GM23338 (cell line): Measurements from ENCODE around the gene XKR7. TPM values are rescaled to one million over a fixed set of nuclear protein-coding genes. Genes with fewer than 3 reads are reported as not detected.

ENCODE experiments used
- ATAC-seq: fragments of 200-7000 bp; cut with Tn5 transposase; 3 replicates; pipeline ENCODE4 v1.9.1; 2020
- DNase-seq: peaks from one replicate; pipeline ENCODE4 v3.0.0-alpha.2; 2015; ENCODE audit warnings: low spot score
- H2AFZ ChIP-seq: fragments of 200-600 bp; sonication (generic); 2 replicates; pipeline ENCODE4 v1.8.0; 2016; ENCODE audit warnings: antibody characterized with exemption, mild to moderate bottlenecking, moderate library complexity
- H3F3A ChIP-seq: fragments of 200-600 bp; sonication (generic); replicated peaks from 2 replicates; pipeline ENCODE4 v1.8.0; 2017; ENCODE audit warnings: antibody characterized with exemption, mixed run types, low read depth
- H3K27ac ChIP-seq: fragments of 200-600 bp; sonication (generic); 2 replicates; pipeline ENCODE4 v1.6.1; 2016; ENCODE audit warnings: low read depth
- H3K27me3 ChIP-seq: fragments of 200-600 bp; sonication (generic); 2 replicates; pipeline ENCODE4 v1.8.0; 2016; ENCODE audit warnings: mild to moderate bottlenecking, mixed run types, moderate library complexity; ENCODE audit not compliant: insufficient read depth
- H3K36me3 ChIP-seq: fragments of 200-600 bp; sonication (generic); 2 replicates; pipeline ENCODE4 v1.8.0; 2016; ENCODE audit warnings: mild to moderate bottlenecking; ENCODE audit not compliant: insufficient read depth
- H3K4me1 ChIP-seq: fragments of 200-600 bp; sonication (generic); 2 replicates; pipeline ENCODE4 v1.8.0; 2016; ENCODE audit warnings: mild to moderate bottlenecking, moderate library complexity; ENCODE audit not compliant: insufficient read depth
- H3K4me2 ChIP-seq: fragments of 200-600 bp; sonication (generic); 2 replicates; pipeline ENCODE4 v1.7.1; 2017; ENCODE audit warnings: mixed run types
- H3K4me3 ChIP-seq: fragments of 200-600 bp; sonication (generic); 2 replicates; pipeline ENCODE4 v1.6.1; 2016; ENCODE audit warnings: mixed run types
- H3K79me2 ChIP-seq: fragments of 200-600 bp; sonication (generic); replicated peaks from 2 replicates; pipeline ENCODE4 v1.8.0; 2017; ENCODE audit warnings: mild to moderate bottlenecking; ENCODE audit not compliant: insufficient read depth
- H3K9me2 ChIP-seq: fragments of 200-600 bp; sonication (generic); 2 replicates; pipeline ENCODE4 v1.8.0; 2017; ENCODE audit not compliant: insufficient read depth
- H4K20me1 ChIP-seq: fragments of 200-600 bp; sonication (generic); replicated peaks from 2 replicates; pipeline ENCODE4 v1.8.0; 2017; ENCODE audit warnings: mild to moderate bottlenecking; ENCODE audit not compliant: insufficient read depth
- H3K27ac Mint-ChIP-seq: 2 replicates; pipeline ENCODE4 v1.8.0; 2020; ENCODE audit warnings: inconsistent platforms, mild to moderate bottlenecking, moderate library complexity, mixed read lengths
- H3K27me3 Mint-ChIP-seq: 3 replicates; pipeline ENCODE4 v1.8.0; 2022; ENCODE audit warnings: low read depth, mild to moderate bottlenecking, moderate library complexity, mixed read lengths, inconsistent platforms; ENCODE audit not compliant: insufficient read depth, poor library complexity
- H3K36me3 Mint-ChIP-seq: 3 replicates; pipeline ENCODE4 v1.8.0; 2021; ENCODE audit warnings: low read depth, mild to moderate bottlenecking, inconsistent platforms, moderate library complexity, mixed read lengths
- H3K4me1 Mint-ChIP-seq: 3 replicates; pipeline ENCODE4 v1.8.0; 2020; ENCODE audit warnings: mild to moderate bottlenecking, inconsistent platforms, mixed read lengths
- H3K4me3 Mint-ChIP-seq: 3 replicates; pipeline ENCODE4 v1.8.0; 2021; ENCODE audit warnings: moderate library complexity, mild to moderate bottlenecking, inconsistent platforms, mixed read lengths
- H3K9me3 Mint-ChIP-seq: 3 replicates; pipeline ENCODE4 v1.8.0; 2020; ENCODE audit warnings: moderate library complexity, mild to moderate bottlenecking, inconsistent platforms, mixed read lengths
- CREB1 ChIP-seq: fragments of 250-450 bp; sonication (Bioruptor Pico); IDR thresholded peaks from 2 replicates; pipeline ENCODE4 v1.5.0; 2020; ENCODE audit warnings: low read depth, mild to moderate bottlenecking, moderate library complexity
- EZH2 ChIP-seq: fragments of 200-600 bp; sonication (generic); IDR thresholded peaks from one replicate; pipeline ENCODE4 v1.8.0; 2017; ENCODE audit warnings: antibody characterized with exemption, mild to moderate bottlenecking, low read depth; ENCODE audit not compliant: unreplicated experiment
- JUNB ChIP-seq: IDR thresholded peaks from one replicate; pipeline ENCODE4 v1.6.1; 2016; ENCODE audit warnings: antibody characterized with exemption; ENCODE audit not compliant: unreplicated experiment
- NANOG ChIP-seq: IDR thresholded peaks from 2 replicates; pipeline ENCODE4 v1.6.1; 2016; ENCODE audit warnings: antibody characterized with exemption, borderline replicate concordance
- POLR2AphosphoS5 ChIP-seq: IDR thresholded peaks from 2 replicates; pipeline ENCODE4 v1.6.1; 2016; ENCODE audit warnings: antibody characterized with exemption, low read depth
- STAT1 ChIP-seq: IDR thresholded peaks from one replicate; pipeline ENCODE4 v1.6.1; 2016; ENCODE audit warnings: antibody characterized with exemption; ENCODE audit not compliant: unreplicated experiment
- ZNF114 ChIP-seq: fragments of 250-450 bp; sonication (Bioruptor Pico); IDR thresholded peaks from 2 replicates; pipeline ENCODE4 v1.5.0; 2020; ENCODE audit warnings: mild to moderate bottlenecking, moderate library complexity
- ZNF331 ChIP-seq: fragments of 250-450 bp; sonication (Bioruptor Pico); IDR thresholded peaks from 2 replicates; pipeline ENCODE4 v1.5.0; 2020; ENCODE audit warnings: low read depth, mild to moderate bottlenecking, moderate library complexity
- polyA plus RNA-seq: library from polyadenylated mRNA; unstranded; fragments of >200 nt; fragmentation: Nextera tagmentation; extraction: Ambion mirVana; gene quantifications from 2 replicates; pipeline ENCODE4 v1.2.1, GENCODE V29; 2016
- total RNA-seq: library from RNA; depleted of rRNA; stranded (reverse); fragments of >200 nt; shearing (Covaris generic); gene quantifications from 2 replicates; pipeline ENCODE4 v1.2.3, GENCODE V29; 2014
- TF ChIP-seq, protein P1 (sequence below), 2 experiments: fragments of 200-600 bp in 1 of 2; sonication (generic) in 1 of 2; conservative IDR thresholded peaks; 2 replicates each; pipeline versions ENCODE4 v1.5.1 to v1.6.1; 2016 to 2017; ENCODE audit warnings: antibody characterized with exemption in 2 of 2, low read depth in 2 of 2, mild to moderate bottlenecking in 2 of 2, moderate library complexity in 1 of 2
- TF ChIP-seq, protein P2 (sequence below): IDR thresholded peaks from one replicate; pipeline ENCODE4 v1.6.1; 2018; ENCODE audit warnings: antibody characterized with exemption; ENCODE audit not compliant: unreplicated experiment
- TF ChIP-seq, protein P3 (sequence below): fragments of 250-450 bp; sonication (Bioruptor Pico); IDR thresholded peaks from 2 replicates; pipeline ENCODE4 v1.5.0; 2020; ENCODE audit warnings: mild to moderate bottlenecking, moderate library complexity
- TF ChIP-seq, protein P4 (sequence below): IDR thresholded peaks from 2 replicates; pipeline ENCODE4 v1.6.1; 2016; ENCODE audit warnings: antibody characterized with exemption

XKR7 gene
- total and polyA plus RNA-seq, 2 experiments from 2014 or later: 0.61 to 3.9 TPM

DNA sequence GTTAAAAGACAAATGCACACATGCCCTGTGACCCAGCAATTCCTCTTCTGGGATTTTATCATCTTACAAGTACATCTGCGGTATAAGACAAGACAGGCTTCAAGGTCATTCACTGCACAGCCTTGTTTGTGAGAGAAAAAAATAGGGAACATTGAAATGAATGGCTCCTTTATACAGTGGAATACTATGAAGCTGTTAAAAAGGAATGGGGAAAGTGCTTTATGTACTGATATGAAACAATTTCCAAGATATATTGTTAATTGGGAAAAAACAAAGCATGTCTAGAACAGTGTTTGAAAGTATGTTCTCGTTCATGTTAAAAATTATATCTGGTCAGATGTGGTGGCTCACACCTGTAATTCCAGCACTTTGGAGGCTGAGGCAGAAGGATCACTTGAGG lies 41.5 kb upstream of the XKR7 start (continued):
- TF ChIP-seq, protein P1, sequence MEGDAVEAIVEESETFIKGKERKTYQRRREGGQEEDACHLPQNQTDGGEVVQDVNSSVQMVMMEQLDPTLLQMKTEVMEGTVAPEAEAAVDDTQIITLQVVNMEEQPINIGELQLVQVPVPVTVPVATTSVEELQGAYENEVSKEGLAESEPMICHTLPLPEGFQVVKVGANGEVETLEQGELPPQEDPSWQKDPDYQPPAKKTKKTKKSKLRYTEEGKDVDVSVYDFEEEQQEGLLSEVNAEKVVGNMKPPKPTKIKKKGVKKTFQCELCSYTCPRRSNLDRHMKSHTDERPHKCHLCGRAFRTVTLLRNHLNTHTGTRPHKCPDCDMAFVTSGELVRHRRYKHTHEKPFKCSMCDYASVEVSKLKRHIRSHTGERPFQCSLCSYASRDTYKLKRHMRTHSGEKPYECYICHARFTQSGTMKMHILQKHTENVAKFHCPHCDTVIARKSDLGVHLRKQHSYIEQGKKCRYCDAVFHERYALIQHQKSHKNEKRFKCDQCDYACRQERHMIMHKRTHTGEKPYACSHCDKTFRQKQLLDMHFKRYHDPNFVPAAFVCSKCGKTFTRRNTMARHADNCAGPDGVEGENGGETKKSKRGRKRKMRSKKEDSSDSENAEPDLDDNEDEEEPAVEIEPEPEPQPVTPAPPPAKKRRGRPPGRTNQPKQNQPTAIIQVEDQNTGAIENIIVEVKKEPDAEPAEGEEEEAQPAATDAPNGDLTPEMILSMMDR (conservative IDR thresholded peaks at IDR 0.05; ENCODE audit: low read depth in 2 of 2): no peak
- TF ChIP-seq, protein P2, sequence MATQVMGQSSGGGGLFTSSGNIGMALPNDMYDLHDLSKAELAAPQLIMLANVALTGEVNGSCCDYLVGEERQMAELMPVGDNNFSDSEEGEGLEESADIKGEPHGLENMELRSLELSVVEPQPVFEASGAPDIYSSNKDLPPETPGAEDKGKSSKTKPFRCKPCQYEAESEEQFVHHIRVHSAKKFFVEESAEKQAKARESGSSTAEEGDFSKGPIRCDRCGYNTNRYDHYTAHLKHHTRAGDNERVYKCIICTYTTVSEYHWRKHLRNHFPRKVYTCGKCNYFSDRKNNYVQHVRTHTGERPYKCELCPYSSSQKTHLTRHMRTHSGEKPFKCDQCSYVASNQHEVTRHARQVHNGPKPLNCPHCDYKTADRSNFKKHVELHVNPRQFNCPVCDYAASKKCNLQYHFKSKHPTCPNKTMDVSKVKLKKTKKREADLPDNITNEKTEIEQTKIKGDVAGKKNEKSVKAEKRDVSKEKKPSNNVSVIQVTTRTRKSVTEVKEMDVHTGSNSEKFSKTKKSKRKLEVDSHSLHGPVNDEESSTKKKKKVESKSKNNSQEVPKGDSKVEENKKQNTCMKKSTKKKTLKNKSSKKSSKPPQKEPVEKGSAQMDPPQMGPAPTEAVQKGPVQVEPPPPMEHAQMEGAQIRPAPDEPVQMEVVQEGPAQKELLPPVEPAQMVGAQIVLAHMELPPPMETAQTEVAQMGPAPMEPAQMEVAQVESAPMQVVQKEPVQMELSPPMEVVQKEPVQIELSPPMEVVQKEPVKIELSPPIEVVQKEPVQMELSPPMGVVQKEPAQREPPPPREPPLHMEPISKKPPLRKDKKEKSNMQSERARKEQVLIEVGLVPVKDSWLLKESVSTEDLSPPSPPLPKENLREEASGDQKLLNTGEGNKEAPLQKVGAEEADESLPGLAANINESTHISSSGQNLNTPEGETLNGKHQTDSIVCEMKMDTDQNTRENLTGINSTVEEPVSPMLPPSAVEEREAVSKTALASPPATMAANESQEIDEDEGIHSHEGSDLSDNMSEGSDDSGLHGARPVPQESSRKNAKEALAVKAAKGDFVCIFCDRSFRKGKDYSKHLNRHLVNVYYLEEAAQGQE: no peak

DNA sequence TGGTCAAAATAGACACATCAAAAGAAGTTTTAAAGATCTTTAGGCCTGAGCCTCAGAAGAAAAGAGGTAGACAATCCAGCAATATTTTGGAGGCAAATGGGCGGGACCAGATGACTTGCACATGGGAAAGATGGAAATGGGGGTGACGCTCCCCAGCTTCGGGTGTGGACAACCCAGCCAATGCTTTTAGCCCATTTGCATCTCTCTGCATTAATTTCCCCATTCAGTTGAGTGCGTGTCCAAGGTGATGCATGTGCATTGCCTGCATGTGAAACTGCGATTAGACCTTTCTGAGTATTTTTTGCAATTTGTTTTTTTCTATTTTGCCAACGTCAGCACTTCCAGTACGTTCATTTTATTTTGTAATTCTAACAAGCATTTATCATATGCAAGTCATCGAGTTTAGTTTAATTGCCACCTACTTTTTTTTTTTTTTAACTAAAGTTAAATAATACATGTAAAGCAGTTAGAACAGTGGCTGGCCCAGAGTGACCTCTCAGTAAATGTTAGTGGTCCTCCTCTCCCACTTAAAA lies 40.3 kb upstream of the XKR7 start:
- Histone ChIP-seq H3K36me3 (no peaks in the 10 kb centered on the region), H3K4me1 (no peaks in the 10 kb centered on the region), H2AFZ (no peak overlapping the region), H3K4me3 (no peak overlapping the region), H3K9me2 (no peaks in the 10 kb centered on the region), H3K27me3 (no peaks in the 10 kb centered on the region), H3K4me2 (no peak overlapping the region), H3K27ac (no peak overlapping the region), H3F3A (no peaks in the 10 kb centered on the region), H4K20me1 (no peaks in the 10 kb centered on the region), H3K79me2 (no peaks in the 10 kb centered on the region)
- H3K27me3 Mint-ChIP-seq: peaks cover 17% of the 10 kb centered on the region
- H3K27ac Mint-ChIP-seq: no peak overlapping the region
- ATAC-seq (no peak), DNase-seq (no peak)
- H3K4me3 Mint-ChIP-seq: no peak overlapping the region
- no peaks in the 10 kb centered on the region for H3K36me3 Mint-ChIP-seq
- H3K9me3 Mint-ChIP-seq: peaks cover 43% of the 10 kb centered on the region
- peaks cover 6% of the 10 kb centered on the region; the same call in 2 of the 3 replicates for H3K4me1 Mint-ChIP-seq
- TF ChIP-seq STAT1: no peak
- TF ChIP-seq, protein P3, sequence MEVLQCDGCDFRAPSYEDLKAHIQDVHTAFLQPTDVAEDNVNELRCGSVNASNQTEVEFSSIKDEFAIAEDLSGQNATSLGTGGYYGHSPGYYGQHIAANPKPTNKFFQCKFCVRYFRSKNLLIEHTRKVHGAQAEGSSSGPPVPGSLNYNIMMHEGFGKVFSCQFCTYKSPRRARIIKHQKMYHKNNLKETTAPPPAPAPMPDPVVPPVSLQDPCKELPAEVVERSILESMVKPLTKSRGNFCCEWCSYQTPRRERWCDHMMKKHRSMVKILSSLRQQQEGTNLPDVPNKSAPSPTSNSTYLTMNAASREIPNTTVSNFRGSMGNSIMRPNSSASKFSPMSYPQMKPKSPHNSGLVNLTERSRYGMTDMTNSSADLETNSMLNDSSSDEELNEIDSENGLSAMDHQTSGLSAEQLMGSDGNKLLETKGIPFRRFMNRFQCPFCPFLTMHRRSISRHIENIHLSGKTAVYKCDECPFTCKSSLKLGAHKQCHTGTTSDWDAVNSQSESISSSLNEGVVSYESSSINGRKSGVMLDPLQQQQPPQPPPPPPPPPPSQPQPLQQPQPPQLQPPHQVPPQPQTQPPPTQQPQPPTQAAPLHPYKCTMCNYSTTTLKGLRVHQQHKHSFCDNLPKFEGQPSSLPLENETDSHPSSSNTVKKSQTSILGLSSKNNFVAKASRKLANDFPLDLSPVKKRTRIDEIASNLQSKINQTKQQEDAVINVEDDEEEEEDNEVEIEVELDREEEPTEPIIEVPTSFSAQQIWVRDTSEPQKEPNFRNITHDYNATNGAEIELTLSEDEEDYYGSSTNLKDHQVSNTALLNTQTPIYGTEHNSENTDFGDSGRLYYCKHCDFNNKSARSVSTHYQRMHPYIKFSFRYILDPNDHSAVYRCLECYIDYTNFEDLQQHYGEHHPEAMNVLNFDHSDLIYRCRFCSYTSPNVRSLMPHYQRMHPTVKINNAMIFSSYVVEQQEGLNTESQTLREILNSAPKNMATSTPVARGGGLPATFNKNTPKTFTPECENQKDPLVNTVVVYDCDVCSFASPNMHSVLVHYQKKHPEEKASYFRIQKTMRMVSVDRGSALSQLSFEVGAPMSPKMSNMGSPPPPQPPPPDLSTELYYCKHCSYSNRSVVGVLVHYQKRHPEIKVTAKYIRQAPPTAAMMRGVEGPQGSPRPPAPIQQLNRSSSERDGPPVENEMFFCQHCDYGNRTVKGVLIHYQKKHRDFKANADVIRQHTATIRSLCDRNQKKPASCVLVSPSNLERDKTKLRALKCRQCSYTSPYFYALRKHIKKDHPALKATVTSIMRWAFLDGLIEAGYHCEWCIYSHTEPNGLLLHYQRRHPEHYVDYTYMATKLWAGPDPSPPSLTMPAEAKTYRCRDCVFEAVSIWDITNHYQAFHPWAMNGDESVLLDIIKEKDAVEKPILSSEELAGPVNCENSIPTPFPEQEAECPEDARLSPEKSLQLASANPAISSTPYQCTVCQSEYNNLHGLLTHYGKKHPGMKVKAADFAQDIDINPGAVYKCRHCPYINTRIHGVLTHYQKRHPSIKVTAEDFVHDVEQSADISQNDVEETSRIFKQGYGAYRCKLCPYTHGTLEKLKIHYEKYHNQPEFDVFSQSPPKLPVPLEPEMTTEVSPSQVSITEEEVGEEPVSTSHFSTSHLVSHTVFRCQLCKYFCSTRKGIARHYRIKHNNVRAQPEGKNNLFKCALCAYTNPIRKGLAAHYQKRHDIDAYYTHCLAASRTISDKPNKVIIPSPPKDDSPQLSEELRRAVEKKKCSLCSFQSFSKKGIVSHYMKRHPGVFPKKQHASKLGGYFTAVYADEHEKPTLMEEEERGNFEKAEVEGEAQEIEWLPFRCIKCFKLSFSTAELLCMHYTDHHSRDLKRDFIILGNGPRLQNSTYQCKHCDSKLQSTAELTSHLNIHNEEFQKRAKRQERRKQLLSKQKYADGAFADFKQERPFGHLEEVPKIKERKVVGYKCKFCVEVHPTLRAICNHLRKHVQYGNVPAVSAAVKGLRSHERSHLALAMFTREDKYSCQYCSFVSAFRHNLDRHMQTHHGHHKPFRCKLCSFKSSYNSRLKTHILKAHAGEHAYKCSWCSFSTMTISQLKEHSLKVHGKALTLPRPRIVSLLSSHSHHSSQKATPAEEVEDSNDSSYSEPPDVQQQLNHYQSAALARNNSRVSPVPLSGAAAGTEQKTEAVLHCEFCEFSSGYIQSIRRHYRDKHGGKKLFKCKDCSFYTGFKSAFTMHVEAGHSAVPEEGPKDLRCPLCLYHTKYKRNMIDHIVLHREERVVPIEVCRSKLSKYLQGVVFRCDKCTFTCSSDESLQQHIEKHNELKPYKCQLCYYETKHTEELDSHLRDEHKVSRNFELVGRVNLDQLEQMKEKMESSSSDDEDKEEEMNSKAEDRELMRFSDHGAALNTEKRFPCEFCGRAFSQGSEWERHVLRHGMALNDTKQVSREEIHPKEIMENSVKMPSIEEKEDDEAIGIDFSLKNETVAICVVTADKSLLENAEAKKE (CRISPR knock-in tag): no peak
- TF ChIP-seq POLR2AphosphoS5: no peak
- TF ChIP-seq ZNF331 (CRISPR knock-in tag): no peak
- TF ChIP-seq, protein P4, sequence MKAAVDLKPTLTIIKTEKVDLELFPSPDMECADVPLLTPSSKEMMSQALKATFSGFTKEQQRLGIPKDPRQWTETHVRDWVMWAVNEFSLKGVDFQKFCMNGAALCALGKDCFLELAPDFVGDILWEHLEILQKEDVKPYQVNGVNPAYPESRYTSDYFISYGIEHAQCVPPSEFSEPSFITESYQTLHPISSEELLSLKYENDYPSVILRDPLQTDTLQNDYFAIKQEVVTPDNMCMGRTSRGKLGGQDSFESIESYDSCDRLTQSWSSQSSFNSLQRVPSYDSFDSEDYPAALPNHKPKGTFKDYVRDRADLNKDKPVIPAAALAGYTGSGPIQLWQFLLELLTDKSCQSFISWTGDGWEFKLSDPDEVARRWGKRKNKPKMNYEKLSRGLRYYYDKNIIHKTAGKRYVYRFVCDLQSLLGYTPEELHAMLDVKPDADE: no peak
- no peak for TF ChIP-seq NANOG
- no peak for TF ChIP-seq ZNF114 (CRISPR knock-in tag)
- no peak for TF ChIP-seq JUNB
- TF ChIP-seq CREB1: no peak
- no peak for TF ChIP-seq EZH2
